ENCODE data around the gene GPAT3.
"Not testable (repeated sequence)": the region's sequence is repeated elsewhere in the genome, so short reads cannot be mapped to it uniquely, and the experiment has no call there.

- TF ChIP-seq CTCF (IDR thresholded peaks at IDR 0.05; ENCODE audit: low read length); EZH2 (IDR thresholded peaks at IDR 0.05; ENCODE audit: borderline replicate concordance, low read length): not testable (repeated sequence)
These were observed 40.3 kb downstream of the GPAT3 start for GRCh38 chr4:83576237-83576636.
